Ovary (tissue), 9 donors: Measurements from ENCODE around the gene GREB1L. TPM values are rescaled to one million over a fixed set of nuclear protein-coding genes. Genes with fewer than 3 reads are reported as not detected.
"Not testable (repeated sequence)": the region's sequence is repeated elsewhere in the genome, so short reads cannot be mapped to it uniquely, and the experiment has no call there.

Experiments
- DNase-seq, 5 donors: peaks; one replicate each; pipeline ENCODE4 v3.0.0-alpha.2; 2019 to 2020
- H3K27ac ChIP-seq, 2 donors: fragments of 200-600 bp; one replicate each; pipeline versions ENCODE4 v1.5.1 to v1.8.0; 2019 to 2022
- H3K27me3 ChIP-seq: fragments of 200-600 bp; one replicate; pipeline ENCODE4 v1.8.0; 2022
- H3K36me3 ChIP-seq: fragments of 200-600 bp; sonication (generic); one replicate; pipeline ENCODE4 v1.5.1; 2019
- H3K4me1 ChIP-seq: one replicate; pipeline ENCODE4 v1.8.1; 2013; ENCODE audit warnings: mild to moderate bottlenecking, moderate library complexity; ENCODE audit not compliant: insufficient read depth
- H3K4me3 ChIP-seq: fragments of 200-600 bp; sonication (generic); one replicate; pipeline ENCODE4 v1.5.1; 2017
- H3K9me3 ChIP-seq, 2 donors: fragments of 200-600 bp in 1 of 2; sonication (generic) in 1 of 2; one replicate each; pipeline versions ENCODE4 v1.5.1 to v1.8.1; 2013 to 2019; ENCODE audit warnings: mild to moderate bottlenecking in 1 of 2, moderate library complexity in 1 of 2
- EP300 ChIP-seq: sonication (generic); formaldehyde crosslinking; IDR thresholded peaks from one replicate; pipeline ENCODE4 v1.6.1; 2017; ENCODE audit warnings: antibody characterized with exemption
- POLR2A ChIP-seq: fragments of 450-650 bp; IDR thresholded peaks from one replicate; pipeline ENCODE4 v1.6.1; 2017; ENCODE audit warnings: antibody characterized with exemption, mild to moderate bottlenecking, moderate library complexity
- WGBS, 3 donors: extraction: QIAGEN DNeasy Blood & Tissue Kit in 1 of 3; methylation state at CpG; one replicate each; pipeline versions ENCODE4 v1.1.5 to v1.1.7; 2013 to 2017; 5-methylcytosine and 5-hydroxymethylcytosine counted together
- intact Hi-C, 4 donors: fragments of 100-400 bp; cut with DNase I; formaldehyde crosslinking; loops; one replicate each; pipeline versions ENCODE4 v1.11.0 to v1.15.1; 2022 to 2023
- polyA plus RNA-seq, 2 donors: library from polyadenylated mRNA; stranded (reverse); fragments of 200-250 nt in 1 of 2; fragments of 350-450 nt in 1 of 2; fragmentation: Illumina TruSeq in 1 of 2; extraction: RNeasy Lipid Tissue Mini Kit (QIAGEN cat#74804) in 1 of 2; gene quantifications; one replicate each; pipeline ENCODE4 v1.2.3, GENCODE V29; 2013 to 2014
- total RNA-seq, 7 donors: library from RNA; depleted of rRNA in 2 of 7; stranded (reverse); fragments of >200 nt in 2 of 7; fragmentation: NEBNext Ultra II Directional in 3 of 7; extraction: Animal tissue kit (Norgen Biotek cat#: 25700) in 3 of 7; gene quantifications; one replicate each; pipeline versions ENCODE4 v1.1.0 to v1.2.4, GENCODE V29; 2016 to 2023
- TF ChIP-seq, protein P1 (sequence below), 3 donors: fragments of 450-650 bp in 2 of 3; fragments of 200-600 bp in 1 of 3; IDR thresholded peaks; one replicate each; pipeline versions ENCODE4 v1.5.1 to v1.8.0; 2016 to 2022; ENCODE audit warnings: antibody characterized with exemption in 3 of 3, mild to moderate bottlenecking in 1 of 3
- donor health status: DM: no; HTN: no; CAD: no; lungs with moderate emphysema.
- donor health status: DM: no; HTN: no; CAD: no.
- donor health status: Bipolar disorder and iron deficiency.
- donor health status: DM: yes; HTN: yes; CAD: no.
- donor health status: DM: no; HTN: no; CAD: no.
- donor health status: DM: yes; HTN: yes; CAD: no.

The GREB1L gene
- total and polyA plus RNA-seq, 9 donors: 2.4 to 22.8 (median 10.4) TPM

DNA sequence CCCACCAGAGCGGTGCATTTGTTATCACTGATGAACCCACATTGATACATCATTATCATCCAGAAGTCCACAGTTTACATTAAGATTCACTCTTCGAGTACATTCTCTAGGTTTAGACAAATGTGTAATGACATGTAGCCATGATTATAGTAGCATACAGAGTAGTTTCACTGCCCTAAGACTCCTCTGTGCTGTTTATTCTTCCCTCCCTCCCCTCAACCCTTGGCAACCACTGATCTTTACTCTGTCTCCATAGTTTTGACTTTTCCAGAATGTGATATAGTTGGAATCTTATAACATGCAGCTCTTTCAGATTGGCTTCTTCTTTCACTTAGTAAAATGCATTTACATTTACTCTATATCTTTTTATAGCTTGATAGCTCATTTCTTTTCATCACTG lies 31.2 kb upstream of the GREB1L start:
- Histone ChIP-seq H3K27me3 (no peaks in the 10 kb centered on the region), H3K9me3 (no peaks in the 10 kb centered on the region), H3K4me3 (no peak overlapping the region), H3K4me1 (peaks cover 2% of the 10 kb centered on the region), H3K36me3 (no peaks in the 10 kb centered on the region), H3K27ac (no peak overlapping the region)
- 62 to 72% (median 67%) methylated on average over 2 of the region's 2 CpGs for WGBS, 3 donors
- DNase-seq: no peak
- intact Hi-C loops: no loop called here
- TF ChIP-seq EP300 (no peak), POLR2A (no peak)
- TF ChIP-seq, protein P1, sequence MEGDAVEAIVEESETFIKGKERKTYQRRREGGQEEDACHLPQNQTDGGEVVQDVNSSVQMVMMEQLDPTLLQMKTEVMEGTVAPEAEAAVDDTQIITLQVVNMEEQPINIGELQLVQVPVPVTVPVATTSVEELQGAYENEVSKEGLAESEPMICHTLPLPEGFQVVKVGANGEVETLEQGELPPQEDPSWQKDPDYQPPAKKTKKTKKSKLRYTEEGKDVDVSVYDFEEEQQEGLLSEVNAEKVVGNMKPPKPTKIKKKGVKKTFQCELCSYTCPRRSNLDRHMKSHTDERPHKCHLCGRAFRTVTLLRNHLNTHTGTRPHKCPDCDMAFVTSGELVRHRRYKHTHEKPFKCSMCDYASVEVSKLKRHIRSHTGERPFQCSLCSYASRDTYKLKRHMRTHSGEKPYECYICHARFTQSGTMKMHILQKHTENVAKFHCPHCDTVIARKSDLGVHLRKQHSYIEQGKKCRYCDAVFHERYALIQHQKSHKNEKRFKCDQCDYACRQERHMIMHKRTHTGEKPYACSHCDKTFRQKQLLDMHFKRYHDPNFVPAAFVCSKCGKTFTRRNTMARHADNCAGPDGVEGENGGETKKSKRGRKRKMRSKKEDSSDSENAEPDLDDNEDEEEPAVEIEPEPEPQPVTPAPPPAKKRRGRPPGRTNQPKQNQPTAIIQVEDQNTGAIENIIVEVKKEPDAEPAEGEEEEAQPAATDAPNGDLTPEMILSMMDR (IDR thresholded peaks at IDR 0.05): no peak

GRCh38 chr18:21214409-21214808 lies 27.6 kb upstream of the GREB1L start:
- H3K4me1 ChIP-seq, H3K36me3 ChIP-seq, H3K27ac ChIP-seq, H3K9me3 ChIP-seq, intact Hi-C loops, H3K27me3 ChIP-seq, H3K4me3 ChIP-seq, DNase-seq: not testable (repeated sequence)
- WGBS, 3 donors: 95 to 97% (median 97%) methylated on average over 5 of the region's 5 CpGs

- Histone ChIP-seq H3K9me3 (no peaks in the 10 kb centered on the region), H3K27ac (no peak overlapping the region), H3K4me3 (no peak overlapping the region), H3K36me3 (no peaks in the 10 kb centered on the region), H3K4me1 (peaks cover 2% of the 10 kb centered on the region), H3K27me3 (no peaks in the 10 kb centered on the region)
- intact Hi-C loops: no loop called here
- DNase-seq: no peak
- 50 to 58% (median 57%) methylated on average over 6 of the region's 6 CpGs for WGBS, 3 donors
- TF ChIP-seq POLR2A (no peak), EP300 (no peak)
- TF ChIP-seq, protein P1 (IDR thresholded peaks at IDR 0.05): no peak
These were observed 26.5 kb upstream of the GREB1L start for GRCh38 chr18:21215490-21215889.

- intact Hi-C loops: no loop called here
- H3K36me3 ChIP-seq: no peaks in the 10 kb centered on the region
- H3K27ac ChIP-seq: no peak overlapping the region
- no peak overlapping the region for H3K4me3 ChIP-seq
- H3K9me3 ChIP-seq: no peaks in the 10 kb centered on the region
- no peaks in the 10 kb centered on the region for H3K27me3 ChIP-seq
- DNase-seq: no peak
- no peaks in the 10 kb centered on the region for H3K4me1 ChIP-seq
- WGBS, 3 donors: 67 to 81% (median 67%) methylated on average over 3 of the region's 3 CpGs
- TF ChIP-seq, protein P1 (IDR thresholded peaks at IDR 0.05): no peak
- TF ChIP-seq EP300 (no peak), POLR2A (no peak)
These were observed 23.2 kb upstream of the GREB1L start for GRCh38 chr18:21218862-21219261.

DNA sequence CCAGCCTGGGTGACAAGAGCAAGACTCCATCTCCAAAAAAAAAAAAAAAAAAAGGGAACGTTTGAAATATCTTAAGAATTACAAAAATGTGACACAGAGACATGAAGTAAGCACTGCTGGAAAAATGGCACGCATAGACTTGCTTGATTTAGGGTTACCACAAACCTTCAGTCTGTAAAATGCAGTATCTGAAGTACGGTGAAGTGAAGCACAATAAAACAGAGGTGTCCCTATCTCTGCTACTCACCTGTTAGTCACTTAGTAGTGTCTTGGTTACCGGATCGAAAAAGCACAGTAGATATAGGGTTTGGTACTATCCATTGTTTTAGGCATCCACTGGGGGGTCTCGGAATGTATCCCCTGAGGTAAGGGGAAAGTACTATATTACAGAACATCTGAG lies 11.6 kb upstream of the GREB1L start:
- no peaks in the 10 kb centered on the region for H3K36me3 ChIP-seq
- H3K4me3 ChIP-seq: no peak overlapping the region
- TF ChIP-seq, protein P1 (IDR thresholded peaks at IDR 0.05): no peak
- TF ChIP-seq EP300 (no peak), POLR2A (no peak)
- no peaks in the 10 kb centered on the region for H3K4me1 ChIP-seq
- H3K27me3 ChIP-seq: no peaks in the 10 kb centered on the region
- WGBS, 3 donors: 59 to 60% (median 60%) methylated on average over 6 of the region's 6 CpGs
- DNase-seq: no peak
- intact Hi-C loops: no loop called here
- H3K27ac ChIP-seq: no peak overlapping the region
- H3K9me3 ChIP-seq: no peaks in the 10 kb centered on the region
